Left ventricle myocardium superior (tissue), 1 donor: Measurements from ENCODE around the gene MAP10. TPM values are rescaled to one million over a fixed set of nuclear protein-coding genes. Genes with fewer than 3 reads are reported as not detected.

Source experiments
- ATAC-seq: fragments of 200-7000 bp; cut with Tn5 transposase; one replicate; pipeline ENCODE4 v1.9.1; 2020; ENCODE audit warnings: mild to moderate bottlenecking, moderate library complexity
- DNase-seq: peaks from one replicate; pipeline ENCODE4 v3.0.0-alpha.2; 2020
- intact Hi-C: fragments of 100-400 bp; cut with micrococcal nuclease; formaldehyde crosslinking; loops from one replicate; pipeline ENCODE4 v1.11.0; 2022
- total RNA-seq: library from RNA; stranded (reverse); fragmentation: NEBNext Ultra II Directional; extraction: Animal tissue kit (Norgen Biotek cat#: 25700); gene quantifications from one replicate; pipeline ENCODE4 v1.2.1, GENCODE V29; 2021
- donor health status: DM: no; HTN: yes; CAD: no; lungs with severe emphysema.

Gene MAP10
- total RNA-seq, 1 donor from 2014 or later = 2.6 TPM

DNA sequence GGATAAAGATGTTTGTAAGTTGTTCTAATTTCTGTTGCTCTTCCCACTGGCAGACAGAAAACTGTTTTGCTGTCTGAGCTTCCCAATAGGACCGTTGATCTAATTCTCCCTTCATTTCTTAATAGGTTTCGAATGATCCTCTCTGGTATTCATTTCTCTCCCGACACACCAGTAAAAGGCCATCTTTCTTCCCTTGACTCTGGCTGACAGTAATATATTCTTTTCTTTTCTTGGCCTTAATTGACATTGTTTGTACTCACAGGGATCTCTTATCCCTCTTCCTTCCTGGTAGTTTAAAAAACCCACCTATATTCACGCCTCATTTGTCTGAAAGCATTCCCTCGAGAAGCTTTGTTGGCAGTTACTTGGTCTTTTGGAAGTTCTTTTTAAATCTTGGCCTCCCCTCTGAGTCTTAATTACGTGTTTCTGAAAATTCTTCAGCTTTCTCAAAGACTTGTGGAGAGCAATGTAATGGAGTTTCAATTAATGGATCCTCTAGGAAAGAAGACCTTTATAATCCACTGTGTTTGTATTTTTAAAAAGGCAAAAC lies 40.3 kb downstream of the MAP10 start:
- no peak for DNase-seq
- no peak for ATAC-seq
- intact Hi-C loops = no loop called here

DNA sequence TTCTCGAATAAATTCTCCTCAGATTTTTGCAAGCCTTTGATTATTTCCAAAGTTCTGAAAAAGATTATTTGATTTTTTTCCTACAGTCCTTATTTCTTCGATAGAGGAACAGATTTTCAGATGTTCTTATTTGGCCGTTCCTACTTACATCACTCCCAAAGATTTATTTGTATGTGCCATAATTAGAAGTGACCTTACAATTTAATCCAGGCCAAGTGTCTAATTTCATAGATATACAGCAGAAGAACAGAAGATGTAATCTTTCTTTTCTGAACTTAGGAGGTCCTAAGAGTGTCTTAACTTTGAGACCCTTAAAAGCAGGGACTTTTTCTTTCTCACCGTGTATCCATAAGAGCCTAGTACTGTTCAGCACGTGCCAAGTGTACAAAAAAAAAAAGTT lies 46.3 kb downstream of the MAP10 start:
- ATAC-seq (no peak), DNase-seq (no peak)
- intact Hi-C loops = no loop called here

DNA sequence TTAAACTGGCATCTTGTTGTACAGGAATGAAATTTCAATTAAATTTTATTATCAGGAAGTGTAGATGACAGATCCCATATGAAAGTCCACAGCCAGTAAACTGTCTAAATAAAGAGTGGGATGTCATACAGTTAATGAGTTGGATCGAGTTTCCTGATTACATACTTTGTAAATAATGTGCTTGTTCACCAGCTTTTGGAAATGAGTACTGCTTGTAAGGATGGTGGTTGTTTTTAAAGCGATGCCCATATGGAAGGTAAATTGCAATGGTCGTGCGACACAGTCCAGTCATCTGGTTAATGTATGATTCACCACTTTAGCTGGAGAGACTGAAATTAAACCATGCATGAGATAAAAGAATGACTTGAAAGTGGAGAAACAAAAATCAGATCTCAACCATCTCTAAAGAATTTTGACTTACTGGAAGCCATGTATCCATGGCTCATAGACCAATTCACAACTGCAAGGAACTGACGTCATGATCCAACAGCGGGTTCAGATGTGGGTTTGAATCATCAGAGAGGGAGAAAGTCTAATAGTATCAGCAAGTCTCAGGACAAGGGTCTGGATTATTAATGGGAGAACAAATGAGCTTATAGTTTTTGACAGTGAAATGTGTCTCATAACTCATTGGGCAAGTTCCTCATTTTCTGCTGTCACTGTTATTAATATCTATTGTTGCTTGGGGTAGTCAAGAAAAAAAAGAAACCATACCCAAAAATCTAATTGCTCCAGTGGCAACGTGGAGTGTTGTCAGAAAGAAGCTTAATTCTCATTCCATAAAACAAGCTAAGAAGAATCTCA lies 49.0 kb downstream of the MAP10 start:
- intact Hi-C loops = no loop called here
- no peak for DNase-seq
- ATAC-seq = no peak

DNA sequence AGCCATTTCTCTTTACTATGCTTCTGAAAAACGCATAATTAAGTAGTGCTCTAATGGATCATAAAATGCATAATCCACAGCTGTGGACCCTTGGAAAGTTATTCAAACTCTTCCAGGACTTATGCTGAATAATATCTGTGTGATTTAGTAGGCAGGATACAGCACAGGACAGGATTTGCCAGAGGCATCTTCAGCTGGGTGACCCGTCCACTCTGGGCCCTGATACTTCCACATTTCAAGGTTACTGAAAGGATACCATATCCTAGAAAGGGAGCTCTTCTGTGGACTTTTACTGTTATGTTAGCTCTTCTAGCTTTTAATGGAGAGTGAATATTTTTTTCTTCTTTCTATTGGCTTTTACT lies 49.6 kb downstream of the MAP10 start:
- ATAC-seq (no peak), DNase-seq (no peak)
- intact Hi-C loops = no loop called here

DNA sequence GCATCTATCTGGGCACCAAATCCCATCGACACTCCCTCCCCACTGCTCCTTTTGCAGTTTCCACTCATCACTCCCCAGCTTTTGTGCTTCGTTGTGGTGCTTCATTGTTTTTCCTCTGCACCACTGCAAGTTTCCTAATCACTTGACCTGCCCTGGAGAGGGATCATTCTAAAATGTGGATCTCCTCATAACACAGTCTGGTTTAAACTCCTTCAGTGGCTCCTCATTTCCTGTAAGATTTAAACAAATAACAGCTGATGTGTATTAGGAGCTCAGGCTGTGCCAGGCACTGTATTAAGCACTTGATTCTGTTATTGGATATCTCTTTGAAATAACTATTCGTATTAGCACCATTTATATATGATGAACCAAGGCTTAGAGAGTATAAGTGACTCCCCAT lies 51.3 kb downstream of the MAP10 start:
- DNase-seq = no peak
- ATAC-seq = no peak
- intact Hi-C loops = no loop called here

Other genes starting within 250 kb of the MAP10 start
- gene SIPA1L2, start 175.3 kb upstream of the MAP10 start, total RNA-seq = 127 TPM
- gene NTPCR, start 145.2 kb downstream of the MAP10 start, total RNA-seq = 52.2 TPM